HepG2 (cell line): Measurements from ENCODE around the gene MAGI1. TPM values are rescaled to one million over a fixed set of nuclear protein-coding genes. Genes with fewer than 3 reads are reported as not detected.

Experiments
- ATAC-seq: fragments of 200-7000 bp; cut with Tn5 transposase; 3 replicates; pipeline ENCODE4 v1.9.1; 2020; ENCODE audit warnings: mild to moderate bottlenecking, moderate library complexity
- BruUV-seq: library from RNA; stranded (reverse); fragments of 400-500 nt; replicated peaks from 2 replicates; lab custom pipeline; 2021; lab: Mats Ljungman, UMichigan
- CTCF ChIA-PET: fragments of 300-600 bp; formaldehyde crosslinking; extraction: SDS; loops from one replicate; lab custom pipeline; 2021; ENCODE audit warnings: low total read pairs, inconsistent platforms, low intra/inter-chr PET ratio; lab: Yijun Ruan, JAX
- POLR2A ChIA-PET: fragments of 350-600 bp; sonication (Branson Sonifier 250); formaldehyde crosslinking; loops from one replicate; lab custom pipeline; 2020; ENCODE audit warnings: antibody characterized with exemption, inconsistent platforms; lab: Yijun Ruan, JAX
- DNase-seq: peaks from one replicate; pipeline ENCODE4 v3.0.0-alpha.2; 2015; ENCODE audit warnings: low spot score
- FAIRE-seq: peaks from 3 replicates; lab custom pipeline; 2011; peaks lifted over from hg19 to GRCh38; lab: Jason Lieb, UNC
- H2AFZ ChIP-seq: one replicate; pipeline ENCODE4 v1.6.1; 2011; ENCODE audit warnings: low read length, inconsistent platforms
- H3K27ac ChIP-seq: fragments of 300-600 bp; 3 replicates; pipeline ENCODE4 v1.8.0; 2011; ENCODE audit warnings: mixed run types, mild to moderate bottlenecking, mixed read lengths, low read length, inconsistent platforms; ENCODE audit not compliant: insufficient read depth; ENCODE audit errors: extremely low read length
- H3K27me3 ChIP-seq, 2 experiments: fragments of 200-600 bp in 1 of 2; 2 replicates in 1 of 2; 3 replicates in 1 of 2; pipeline versions ENCODE4 v1.6.0 to v1.8.0; 2011; ENCODE audit warnings: low read length in 2 of 2, mild to moderate bottlenecking in 2 of 2, moderate library complexity in 2 of 2, inconsistent platforms in 1 of 2; ENCODE audit not compliant: insufficient read depth in 2 of 2, control insufficient read depth in 1 of 2
- H3K36me3 ChIP-seq, 2 experiments: fragments of 200-600 bp in 1 of 2; replicated peaks in 1 of 2; 2 replicates in 1 of 2; 3 replicates in 1 of 2; pipeline versions ENCODE4 v1.5.1 to v1.8.0; 2011; ENCODE audit warnings: low read length in 2 of 2, inconsistent platforms in 1 of 2; ENCODE audit not compliant: insufficient read depth in 2 of 2, control insufficient read depth in 1 of 2
- H3K4me1 ChIP-seq: 2 replicates; pipeline ENCODE4 v1.5.1; 2012; ENCODE audit warnings: low read length, inconsistent platforms; ENCODE audit not compliant: insufficient read depth
- H3K4me2 ChIP-seq: 2 replicates; pipeline ENCODE4 v1.6.0; 2011; ENCODE audit warnings: low read depth, low read length, inconsistent platforms
- H3K4me3 ChIP-seq, 3 experiments: fragments of 200-600 bp in 1 of 3; sonication (generic), shearing (Covaris generic) in 1 of 3; replicated peaks in 1 of 3; 2 replicates each; pipeline ENCODE4 v1.5.1; 2011 to 2016; ENCODE audit warnings: low read length in 3 of 3, inconsistent platforms in 2 of 3, low read depth in 2 of 3, mild to moderate bottlenecking in 2 of 3, control low read depth in 1 of 3, mixed read lengths in 1 of 3; ENCODE audit not compliant: insufficient read depth in 1 of 3
- H3K79me2 ChIP-seq: one replicate; pipeline ENCODE4 v1.6.1; 2011; ENCODE audit warnings: low read length, inconsistent platforms; ENCODE audit not compliant: insufficient read depth
- H3K9ac ChIP-seq: 2 replicates; pipeline ENCODE4 v1.6.0; 2011; ENCODE audit warnings: mild to moderate bottlenecking, low read depth, low read length, inconsistent platforms; ENCODE audit not compliant: insufficient read depth
- H3K9me3 ChIP-seq: 2 replicates; pipeline ENCODE4 v1.5.1; 2012; ENCODE audit warnings: mild to moderate bottlenecking, low read length
- H4K20me1 ChIP-seq: 2 replicates; pipeline ENCODE4 v1.6.0; 2011; ENCODE audit warnings: inconsistent platforms, mild to moderate bottlenecking, low read length, moderate library complexity; ENCODE audit not compliant: insufficient read depth
- ASH2L ChIP-seq: fragments of 300-600, 200-600 bp; sonication (generic); IDR thresholded peaks from 2 replicates; pipeline ENCODE4 v1.7.0; 2017; ENCODE audit warnings: low read depth, mild to moderate bottlenecking, moderate library complexity, mixed read lengths, low read length; ENCODE audit not compliant: insufficient read length
- EEA1 ChIP-seq: sonication (generic); formaldehyde crosslinking; IDR thresholded peaks from 2 replicates; pipeline ENCODE4 v1.5.1; 2020; ENCODE audit warnings: mild to moderate bottlenecking, missing genetic modification reagents, borderline replicate concordance
- ESRRA ChIP-seq: sonication (generic); formaldehyde crosslinking; IDR thresholded peaks from 2 replicates; pipeline ENCODE4 v1.5.1; 2020; ENCODE audit warnings: mild to moderate bottlenecking, low read depth, missing genetic modification reagents
- MTF2 ChIP-seq: sonication (generic); formaldehyde crosslinking; IDR thresholded peaks from 2 replicates; pipeline ENCODE4 v1.5.0; 2020; ENCODE audit warnings: missing genetic modification reagents, borderline replicate concordance
- TBL1XR1 ChIP-seq: fragments of 150-350 bp; IDR thresholded peaks from 2 replicates; pipeline ENCODE4 v1.6.1; 2014; ENCODE audit warnings: borderline replicate concordance, low read length; ENCODE audit not compliant: partially characterized antibody
- TRIM24 ChIP-seq: sonication (generic); formaldehyde crosslinking; IDR thresholded peaks from 2 replicates; pipeline ENCODE4 v1.8.0; 2022; ENCODE audit warnings: mild to moderate bottlenecking, missing genetic modification reagents
- ZEB1 ChIP-seq: IDR thresholded peaks from 2 replicates; pipeline ENCODE4 v1.6.1; 2012; ENCODE audit warnings: mild to moderate bottlenecking, low read depth, inconsistent platforms; ENCODE audit not compliant: insufficient replicate concordance
- ZFP37 ChIP-seq: sonication (generic); formaldehyde crosslinking; IDR thresholded peaks from 2 replicates; pipeline ENCODE4 v1.4.0; 2020; ENCODE audit warnings: missing genetic modification reagents, borderline replicate concordance
- ZNF430 ChIP-seq: sonication (generic); formaldehyde crosslinking; IDR thresholded peaks from 2 replicates; pipeline ENCODE4 v1.9.0; 2021; ENCODE audit warnings: mild to moderate bottlenecking, missing genetic modification reagents
- ZNF629 ChIP-seq: sonication (generic); formaldehyde crosslinking; conservative IDR thresholded peaks from 2 replicates; pipeline ENCODE4 v1.5.0; 2020; ENCODE audit warnings: missing genetic modification reagents
- ZNF746 ChIP-seq: sonication (generic); formaldehyde crosslinking; IDR thresholded peaks from 2 replicates; pipeline ENCODE4 v1.8.0; 2022; ENCODE audit warnings: mild to moderate bottlenecking, missing genetic modification reagents
- ZNF773 ChIP-seq: sonication (generic); formaldehyde crosslinking; IDR thresholded peaks from 2 replicates; pipeline ENCODE4 v1.4.0; 2020; ENCODE audit warnings: missing genetic modification reagents, borderline replicate concordance
- ZNF891 ChIP-seq: sonication (generic); formaldehyde crosslinking; IDR thresholded peaks from 2 replicates; pipeline ENCODE4 v1.5.0; 2020; ENCODE audit warnings: mild to moderate bottlenecking, missing genetic modification reagents
- WGBS: methylation state at CpG from one replicate; pipeline ENCODE4 v1.1.6; 2017; ENCODE audit warnings: low lambda C conversion rate; 5-methylcytosine and 5-hydroxymethylcytosine counted together
- in situ Hi-C: cut with HindIII; loops from 2 replicates; pipeline ENCODE4 v1.10.0; 2017; ENCODE audit warnings: low pct_unique_long_range_greater_than_20kb; ENCODE audit not compliant: extremely low pct_ligation_motif_present
- intact Hi-C: fragments of 100-400 bp; cut with micrococcal nuclease; formaldehyde crosslinking; loops from one replicate; pipeline ENCODE4 v1.10.0; 2022; ENCODE audit not compliant: unreplicated experiment
- polyA plus RNA-seq, 8 experiments: library from polyadenylated mRNA; depleted of rRNA in 3 of 8; stranded (reverse) in 7 of 8; unstranded in 1 of 8; fragments of >200 nt; fragmentation: Illumina TruSeq in 4 of 8; extraction: Trizol in 4 of 8; gene quantifications; 2 replicates each; pipeline versions ENCODE4 v1.2.1 to v1.2.3, GENCODE V29; 2011 to 2016; ENCODE audit warnings: low read depth in 4 of 8, missing spikeins in 1 of 8, mixed read lengths in 1 of 8; ENCODE audit not compliant: insufficient read depth in 1 of 8
- total RNA-seq, 5 experiments: library from RNA; depleted of rRNA; stranded (reverse); fragments of >200 nt; fragmentation: Illumina TruSeq; extraction: Trizol; gene quantifications; 2 replicates each; pipeline ENCODE4 v1.2.3, GENCODE V29; 2016; ENCODE audit warnings: low read depth in 1 of 5
- TF ChIP-seq, protein P1 (sequence below): IDR thresholded peaks from 2 replicates; pipeline ENCODE4 v1.4.0; 2020; ENCODE audit warnings: mild to moderate bottlenecking, missing genetic modification reagents
- TF ChIP-seq, protein P2 (sequence below): sonication (generic); formaldehyde crosslinking; IDR thresholded peaks from 2 replicates; pipeline ENCODE4 v1.4.0; 2020; ENCODE audit warnings: mild to moderate bottlenecking, missing genetic modification reagents
- TF ChIP-seq, protein P3 (sequence below): sonication (generic); formaldehyde crosslinking; IDR thresholded peaks from 2 replicates; pipeline ENCODE4 v1.5.1; 2020; ENCODE audit warnings: missing genetic modification reagents, mild to moderate bottlenecking, borderline replicate concordance
- TF ChIP-seq, protein P4 (sequence below): sonication (generic); formaldehyde crosslinking; IDR thresholded peaks from 2 replicates; pipeline ENCODE4 v1.4.0; 2020; ENCODE audit warnings: missing genetic modification reagents; ENCODE audit errors: not compliant biosample characterization

The MAGI1 gene
- total and polyA plus RNA-seq, 2 of the 13 experiments (the other 11 are each of a cell fraction or from before 2014, with no cell fraction given), result 22.2 to 26.0 TPM

DNA sequence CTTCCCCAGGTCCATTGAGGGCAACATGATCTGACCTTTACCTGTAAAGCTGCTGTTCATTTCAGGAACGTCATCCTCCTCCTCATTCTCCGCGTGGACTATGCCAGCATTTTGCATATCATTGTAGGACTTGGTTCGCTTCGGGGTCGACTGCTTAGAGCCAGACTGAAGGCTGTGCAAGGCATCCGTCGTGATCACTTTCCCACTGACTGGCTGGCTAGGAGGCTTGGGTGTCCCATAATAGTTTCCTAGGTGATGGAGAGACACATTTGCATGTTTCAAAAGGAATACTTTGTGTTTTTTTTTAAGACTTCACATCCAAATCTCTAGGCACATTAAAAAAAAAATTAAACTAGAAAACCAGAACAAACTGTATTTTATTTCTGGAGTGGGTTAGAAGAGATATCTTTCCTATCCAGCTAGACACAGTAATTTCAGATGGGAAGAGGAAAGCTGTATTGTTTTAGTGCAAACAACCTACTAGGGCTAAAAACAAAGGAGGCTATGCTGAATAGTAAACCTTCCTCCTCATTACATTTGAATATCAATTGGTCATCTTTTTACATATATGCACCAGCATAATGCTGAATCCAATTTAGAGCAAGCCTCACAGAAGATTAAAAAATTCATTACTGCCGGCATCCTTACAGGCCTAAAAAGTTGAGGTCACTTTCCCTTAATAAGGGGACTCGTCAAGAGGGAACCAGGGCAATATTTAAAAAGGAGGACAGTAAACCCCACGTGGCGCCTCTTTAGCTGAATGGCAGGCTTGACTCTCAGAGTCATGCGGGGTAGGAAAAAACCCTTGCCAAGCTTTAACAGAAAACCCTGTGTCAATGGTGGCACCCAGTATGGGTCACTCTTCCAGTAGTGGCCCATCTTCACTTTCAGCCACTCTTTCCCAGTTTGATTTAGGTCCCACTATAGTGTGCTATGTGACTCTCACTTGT, 559.9 kb downstream of the MAGI1 start:
- POLR2A ChIA-PET, result no interaction called here
- CTCF ChIA-PET, result no interaction called here
- no peaks in the 10 kb centered on the region for H3K9me3 ChIP-seq
- no peak overlapping the region for H3K9ac ChIP-seq
- peaks cover 5% of the 10 kb centered on the region; the same call in 1 of the 2 replicates for H4K20me1 ChIP-seq
- intact Hi-C loops (no loop called here), in situ Hi-C loops (no loop called here)
- H3K4me2 ChIP-seq, result no peak overlapping the region
- H2AFZ ChIP-seq, result no peak overlapping the region
- no peak for ATAC-seq
- WGBS, result 96% methylated on average over 13 of the region's 13 CpGs
- no peak for FAIRE-seq
- H3K36me3 ChIP-seq, result peaks cover 5 to 10% of the 10 kb centered on the region in 2 experiments; a peak in 2 of 5 replicates
- no peaks in the 10 kb centered on the region for H3K4me1 ChIP-seq
- no peak overlapping the region for H3K4me3 ChIP-seq
- H3K27me3 ChIP-seq, result no peaks in the 10 kb centered on the region
- no peaks in the 10 kb centered on the region for H3K79me2 ChIP-seq
- H3K27ac ChIP-seq, result no peak overlapping the region
- DNase-seq, result no peak
- BruUV-seq, result no TSS peak
- TF ChIP-seq MTF2 (CRISPR knock-in tag) (no peak), ZEB1 (no peak), ZNF891 (CRISPR knock-in tag) (no peak), TRIM24 (CRISPR knock-in tag) (no peak), ZNF629 (CRISPR knock-in tag) (no peak), ZNF746 (CRISPR knock-in tag) (no peak), TBL1XR1 (no peak), EEA1 (CRISPR knock-in tag) (no peak), ASH2L (no peak), ESRRA (CRISPR knock-in tag) (no peak), ZFP37 (CRISPR knock-in tag) (no peak), ZNF773 (no peak), ZNF430 (no peak)
- TF ChIP-seq, protein P1, sequence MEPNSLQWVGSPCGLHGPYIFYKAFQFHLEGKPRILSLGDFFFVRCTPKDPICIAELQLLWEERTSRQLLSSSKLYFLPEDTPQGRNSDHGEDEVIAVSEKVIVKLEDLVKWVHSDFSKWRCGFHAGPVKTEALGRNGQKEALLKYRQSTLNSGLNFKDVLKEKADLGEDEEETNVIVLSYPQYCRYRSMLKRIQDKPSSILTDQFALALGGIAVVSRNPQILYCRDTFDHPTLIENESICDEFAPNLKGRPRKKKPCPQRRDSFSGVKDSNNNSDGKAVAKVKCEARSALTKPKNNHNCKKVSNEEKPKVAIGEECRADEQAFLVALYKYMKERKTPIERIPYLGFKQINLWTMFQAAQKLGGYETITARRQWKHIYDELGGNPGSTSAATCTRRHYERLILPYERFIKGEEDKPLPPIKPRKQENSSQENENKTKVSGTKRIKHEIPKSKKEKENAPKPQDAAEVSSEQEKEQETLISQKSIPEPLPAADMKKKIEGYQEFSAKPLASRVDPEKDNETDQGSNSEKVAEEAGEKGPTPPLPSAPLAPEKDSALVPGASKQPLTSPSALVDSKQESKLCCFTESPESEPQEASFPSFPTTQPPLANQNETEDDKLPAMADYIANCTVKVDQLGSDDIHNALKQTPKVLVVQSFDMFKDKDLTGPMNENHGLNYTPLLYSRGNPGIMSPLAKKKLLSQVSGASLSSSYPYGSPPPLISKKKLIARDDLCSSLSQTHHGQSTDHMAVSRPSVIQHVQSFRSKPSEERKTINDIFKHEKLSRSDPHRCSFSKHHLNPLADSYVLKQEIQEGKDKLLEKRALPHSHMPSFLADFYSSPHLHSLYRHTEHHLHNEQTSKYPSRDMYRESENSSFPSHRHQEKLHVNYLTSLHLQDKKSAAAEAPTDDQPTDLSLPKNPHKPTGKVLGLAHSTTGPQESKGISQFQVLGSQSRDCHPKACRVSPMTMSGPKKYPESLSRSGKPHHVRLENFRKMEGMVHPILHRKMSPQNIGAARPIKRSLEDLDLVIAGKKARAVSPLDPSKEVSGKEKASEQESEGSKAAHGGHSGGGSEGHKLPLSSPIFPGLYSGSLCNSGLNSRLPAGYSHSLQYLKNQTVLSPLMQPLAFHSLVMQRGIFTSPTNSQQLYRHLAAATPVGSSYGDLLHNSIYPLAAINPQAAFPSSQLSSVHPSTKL (CRISPR knock-in tag), result no peak
- TF ChIP-seq, protein P2, sequence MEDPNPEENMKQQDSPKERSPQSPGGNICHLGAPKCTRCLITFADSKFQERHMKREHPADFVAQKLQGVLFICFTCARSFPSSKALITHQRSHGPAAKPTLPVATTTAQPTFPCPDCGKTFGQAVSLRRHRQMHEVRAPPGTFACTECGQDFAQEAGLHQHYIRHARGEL (CRISPR knock-in tag), result no peak
- TF ChIP-seq, protein P3, sequence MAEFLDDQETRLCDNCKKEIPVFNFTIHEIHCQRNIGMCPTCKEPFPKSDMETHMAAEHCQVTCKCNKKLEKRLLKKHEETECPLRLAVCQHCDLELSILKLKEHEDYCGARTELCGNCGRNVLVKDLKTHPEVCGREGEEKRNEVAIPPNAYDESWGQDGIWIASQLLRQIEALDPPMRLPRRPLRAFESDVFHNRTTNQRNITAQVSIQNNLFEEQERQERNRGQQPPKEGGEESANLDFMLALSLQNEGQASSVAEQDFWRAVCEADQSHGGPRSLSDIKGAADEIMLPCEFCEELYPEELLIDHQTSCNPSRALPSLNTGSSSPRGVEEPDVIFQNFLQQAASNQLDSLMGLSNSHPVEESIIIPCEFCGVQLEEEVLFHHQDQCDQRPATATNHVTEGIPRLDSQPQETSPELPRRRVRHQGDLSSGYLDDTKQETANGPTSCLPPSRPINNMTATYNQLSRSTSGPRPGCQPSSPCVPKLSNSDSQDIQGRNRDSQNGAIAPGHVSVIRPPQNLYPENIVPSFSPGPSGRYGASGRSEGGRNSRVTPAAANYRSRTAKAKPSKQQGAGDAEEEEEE (CRISPR knock-in tag), result no peak
- TF ChIP-seq, protein P4, sequence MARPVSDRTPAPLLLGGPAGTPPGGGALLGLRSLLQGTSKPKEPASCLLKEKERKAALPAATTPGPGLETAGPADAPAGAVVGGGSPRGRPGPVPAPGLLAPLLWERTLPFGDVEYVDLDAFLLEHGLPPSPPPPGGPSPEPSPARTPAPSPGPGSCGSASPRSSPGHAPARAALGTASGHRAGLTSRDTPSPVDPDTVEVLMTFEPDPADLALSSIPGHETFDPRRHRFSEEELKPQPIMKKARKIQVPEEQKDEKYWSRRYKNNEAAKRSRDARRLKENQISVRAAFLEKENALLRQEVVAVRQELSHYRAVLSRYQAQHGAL (CRISPR knock-in tag), result no peak
